Smooth muscle cell (in vitro differentiated cells): ENCODE measurements around the gene C16orf87. TPM values are rescaled to one million over a fixed set of nuclear protein-coding genes. Genes with fewer than 3 reads are reported as not detected.
"Not testable (repeated sequence)": the region's sequence is repeated elsewhere in the genome, so short reads cannot be mapped to it uniquely, and the experiment has no call there.

Experiments used
- DNase-seq: peaks from one replicate; lab custom pipeline; 2025; ENCODE audit not compliant: unreplicated experiment; lab: John Stamatoyannopoulos, UW
- H2AFZ ChIP-seq: fragments of 200-600 bp; sonication (generic); 2 replicates; pipeline ENCODE4 v1.6.0; 2016; ENCODE audit warnings: antibody characterized with exemption, low read depth, mild to moderate bottlenecking
- H3F3A ChIP-seq: fragments of 200-600 bp; sonication (generic); 2 replicates; pipeline ENCODE4 v1.6.0; 2017; ENCODE audit warnings: antibody characterized with exemption, low read depth
- H3K27ac ChIP-seq: fragments of 200-600 bp; sonication (generic); 2 replicates; pipeline ENCODE4 v1.5.1; 2016; ENCODE audit warnings: low read depth, mild to moderate bottlenecking
- H3K27me3 ChIP-seq: fragments of 200-600 bp; sonication (generic); 2 replicates; pipeline ENCODE4 v1.6.1; 2016; ENCODE audit warnings: low read depth, mild to moderate bottlenecking
- H3K36me3 ChIP-seq: fragments of 200-600 bp; sonication (generic); 2 replicates; pipeline ENCODE4 v1.5.1; 2016; ENCODE audit warnings: low read depth
- H3K4me1 ChIP-seq: fragments of 200-600 bp; sonication (generic); 2 replicates; pipeline ENCODE4 v1.5.1; 2016; ENCODE audit warnings: low read depth
- H3K4me2 ChIP-seq: fragments of 200-600 bp; sonication (generic); 2 replicates; pipeline ENCODE4 v1.6.0; 2016; ENCODE audit warnings: mild to moderate bottlenecking
- H3K4me3 ChIP-seq: fragments of 200-600 bp; sonication (generic); 2 replicates; pipeline ENCODE4 v1.5.1; 2016; ENCODE audit warnings: mild to moderate bottlenecking
- H3K79me2 ChIP-seq: fragments of 200-600 bp; sonication (generic); 2 replicates; pipeline ENCODE4 v1.6.0; 2016; ENCODE audit warnings: low read depth, mild to moderate bottlenecking
- H3K9ac ChIP-seq: fragments of 200-600 bp; sonication (generic); 2 replicates; pipeline ENCODE4 v1.6.0; 2016; ENCODE audit warnings: low read depth
- H3K9me3 ChIP-seq: fragments of 200-600 bp; sonication (generic); replicated peaks from 2 replicates; pipeline ENCODE4 v1.5.1; 2016; ENCODE audit warnings: low read depth
- H4K20me1 ChIP-seq: fragments of 200-600 bp; sonication (generic); 2 replicates; pipeline ENCODE4 v1.6.0; 2016; ENCODE audit warnings: low read depth
- CTCF ChIP-seq: fragments of 200-600 bp; sonication (generic); IDR thresholded peaks from 2 replicates; pipeline ENCODE4 v1.5.1; 2017; ENCODE audit warnings: borderline replicate concordance, mild to moderate bottlenecking, antibody characterized with exemption; ENCODE audit not compliant: insufficient read depth, poor library complexity, severe bottlenecking
- WGBS: methylation state at CpG from one replicate; pipeline ENCODE4 v1.1.7; 2016; ENCODE audit warnings: low lambda C conversion rate; 5-methylcytosine and 5-hydroxymethylcytosine counted together
- polyA plus RNA-seq: library from polyadenylated mRNA; unstranded; fragments of >200 nt; fragmentation: Nextera tagmentation; extraction: Ambion mirVana; gene quantifications from 2 replicates; pipeline ENCODE4 v1.2.1, GENCODE V29; 2016
- total RNA-seq: library from RNA; depleted of rRNA; stranded (reverse); fragments of >200 nt; gene quantifications from 2 replicates; pipeline ENCODE4 v1.2.3, GENCODE V29; 2014

C16orf87 gene
- total and polyA plus RNA-seq, 2 experiments from 2014 or later: 19.6 to 21.5 TPM

- Histone ChIP-seq H3K9ac (no peak overlapping the region), H3K4me2 (peak overlapping the region; percentile 42), H3F3A (no peaks in the 10 kb centered on the region), H2AFZ (no peak overlapping the region), H3K9me3 (no peaks in the 10 kb centered on the region), H3K4me1 (no peaks in the 10 kb centered on the region), H4K20me1 (no peaks in the 10 kb centered on the region), H3K79me2 (no peaks in the 10 kb centered on the region), H3K4me3 (no peak overlapping the region), H3K27ac (no peak overlapping the region), H3K36me3 (no peaks in the 10 kb centered on the region), H3K27me3 (no peaks in the 10 kb centered on the region)
- TF ChIP-seq CTCF: no peak
- no peak for DNase-seq
- WGBS: 11% methylated on average over 3 of the region's 3 CpGs
These were observed 45.7 kb downstream of the C16orf87 start for GRCh38 chr16:46785076-46785845.

GRCh38 chr16:46784569-46784968 lies 46.4 kb downstream of the C16orf87 start:
- H3K4me3 ChIP-seq, H3K9ac ChIP-seq, H2AFZ ChIP-seq, DNase-seq, H3K4me1 ChIP-seq, H3K36me3 ChIP-seq, H3F3A ChIP-seq, H3K27ac ChIP-seq, H4K20me1 ChIP-seq, H3K27me3 ChIP-seq, H3K9me3 ChIP-seq, H3K79me2 ChIP-seq, H3K4me2 ChIP-seq: not testable (repeated sequence)
- 64% methylated on average over 2 of the region's 2 CpGs for WGBS

GRCh38 chr16:46783800-46784199 lies 47.2 kb downstream of the C16orf87 start:
- Histone ChIP-seq H4K20me1 (no peaks in the 10 kb centered on the region), H3K4me2 (no peak overlapping the region), H3K36me3 (no peaks in the 10 kb centered on the region), H3K9ac (no peak overlapping the region), H3F3A (no peaks in the 10 kb centered on the region), H2AFZ (no peak overlapping the region), H3K4me3 (no peak overlapping the region), H3K4me1 (no peaks in the 10 kb centered on the region), H3K27me3 (no peaks in the 10 kb centered on the region), H3K79me2 (no peaks in the 10 kb centered on the region), H3K27ac (no peak overlapping the region), H3K9me3 (no peaks in the 10 kb centered on the region)
- no peak for TF ChIP-seq CTCF
- 88% methylated on average over 4 of the region's 4 CpGs for WGBS
- DNase-seq: no peak

GRCh38 chr16:46782320-46782719 lies 48.7 kb downstream of the C16orf87 start:
- no peaks in the 10 kb centered on the region for H4K20me1 ChIP-seq
- no peak overlapping the region for H3K4me3 ChIP-seq
- H3K9me3 ChIP-seq: no peaks in the 10 kb centered on the region
- H3K9ac ChIP-seq: no peak overlapping the region
- H3F3A ChIP-seq: no peaks in the 10 kb centered on the region
- H3K79me2 ChIP-seq: no peaks in the 10 kb centered on the region
- no peaks in the 10 kb centered on the region for H3K27me3 ChIP-seq
- no peak overlapping the region for H2AFZ ChIP-seq
- H3K36me3 ChIP-seq: no peaks in the 10 kb centered on the region
- H3K27ac ChIP-seq: no peak overlapping the region
- 98% methylated on average over 2 of the region's 2 CpGs for WGBS
- no peak for DNase-seq
- H3K4me2 ChIP-seq: no peak overlapping the region
- no peak for TF ChIP-seq CTCF
- no peaks in the 10 kb centered on the region for H3K4me1 ChIP-seq
